ENCODE measurements around the gene SPACA5B.
"Not testable (repeated sequence)": the region's sequence is repeated elsewhere in the genome, so short reads cannot be mapped to it uniquely, and the experiment has no call there.

Gene SPACA5B

DNA sequence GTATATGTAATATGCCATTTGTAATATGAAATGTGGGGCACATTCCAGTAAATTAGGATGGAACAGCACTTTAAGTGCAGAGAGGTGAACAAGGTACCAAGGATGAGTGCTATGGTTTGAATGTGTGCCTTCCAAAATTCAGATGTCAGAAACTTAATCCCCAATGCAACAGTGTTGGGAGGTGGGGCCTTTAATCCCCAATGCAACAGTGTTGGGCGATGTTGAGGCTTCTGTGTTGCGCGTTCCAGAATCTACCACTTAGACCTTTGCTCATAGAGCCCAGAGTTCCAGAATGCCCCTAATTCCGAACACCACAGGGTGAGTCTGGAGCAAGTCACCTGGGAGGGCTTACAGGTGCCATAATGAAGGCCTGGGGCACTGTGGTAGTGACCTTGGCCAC, at the start of gene SPACA5B:
SPACA5B (plus strand) TSS at position 301 of the 400 bp plus-strand sequence; CDS start at position 363, 62 bp downstream.
- DNase-seq (ENCODE audit: low read depth in 3 of 3, low spot score in 1 of 3): not testable (repeated sequence)

DNA sequence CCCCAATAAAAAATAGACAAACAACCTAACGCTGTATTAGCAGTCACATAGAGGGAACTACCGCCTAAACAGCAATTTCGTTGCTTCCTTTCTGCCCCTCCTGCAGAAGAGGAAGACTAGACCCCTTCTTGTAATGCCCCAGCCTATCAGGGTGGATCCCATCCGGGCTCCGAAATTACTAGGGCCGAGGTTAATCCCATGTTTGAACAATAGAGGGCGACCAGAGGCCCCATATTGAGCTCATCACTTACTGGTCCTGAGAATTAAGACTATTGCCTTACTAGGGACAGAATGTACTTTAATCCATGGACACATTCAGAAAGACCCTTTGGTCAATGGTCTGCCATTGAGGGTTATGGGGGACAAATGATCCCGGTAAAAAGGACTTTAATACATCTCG, 47.2 kb upstream of the SPACA5B start:
- DNase-seq (ENCODE audit: low read depth in 3 of 3, low spot score in 1 of 3): peak in 1 of 3 donors; percentile 5

GRCh38 chrX:48083706-48084105, 46.7 kb upstream of the SPACA5B start:
- DNase-seq (ENCODE audit: low read depth in 3 of 3, low spot score in 1 of 3): no peak

DNA sequence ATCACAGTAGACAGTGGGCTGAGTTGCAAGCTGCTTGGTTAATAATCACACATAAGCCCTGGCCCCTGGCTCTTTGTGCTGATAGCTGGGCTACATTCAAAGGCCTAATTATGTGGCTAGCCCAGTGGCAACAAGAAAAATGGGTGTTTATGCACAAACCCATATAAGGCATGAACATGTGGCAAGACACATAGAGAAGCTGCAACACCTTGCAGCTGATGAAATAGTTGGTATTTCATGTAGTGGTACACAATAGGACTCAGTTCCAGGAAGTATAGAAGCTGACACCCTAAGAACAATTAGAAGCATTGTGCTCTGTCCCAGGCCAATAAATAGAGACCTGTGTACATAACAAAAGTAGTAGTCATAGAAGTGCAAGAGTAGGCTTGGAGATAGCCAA, 44.3 kb upstream of the SPACA5B start:
- no peak for DNase-seq (ENCODE audit: low read depth in 3 of 3, low spot score in 1 of 3)

GRCh38 chrX:48090123-48090522, 40.3 kb upstream of the SPACA5B start:
- DNase-seq (ENCODE audit: low read depth in 3 of 3, low spot score in 1 of 3): no peak

GRCh38 chrX:48092558-48092957, 37.9 kb upstream of the SPACA5B start:
- DNase-seq (ENCODE audit: low read depth in 3 of 3, low spot score in 1 of 3): not testable (repeated sequence)

DNA sequence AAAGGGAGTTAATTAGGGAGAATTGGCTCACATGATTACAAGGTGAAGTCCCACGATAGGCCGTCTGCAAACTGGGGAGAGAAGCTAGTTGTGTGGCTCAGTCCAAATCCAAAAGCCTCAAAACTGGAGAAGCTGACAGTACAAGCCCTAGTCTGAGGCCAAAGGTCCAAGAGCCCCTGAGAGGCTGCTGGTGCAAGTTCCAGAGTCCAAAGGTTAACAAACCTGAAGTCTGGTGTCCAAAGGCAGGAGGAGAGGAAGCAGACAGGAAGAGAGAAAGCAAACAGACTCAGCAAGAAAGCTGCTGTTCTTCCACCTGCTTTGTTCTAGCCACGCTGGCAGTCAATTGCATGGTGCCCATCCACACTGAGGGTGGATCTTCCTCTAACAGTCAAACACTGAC, 29.0 kb upstream of the SPACA5B start:
- no peak for DNase-seq (ENCODE audit: low read depth in 3 of 3, low spot score in 1 of 3)

DNA sequence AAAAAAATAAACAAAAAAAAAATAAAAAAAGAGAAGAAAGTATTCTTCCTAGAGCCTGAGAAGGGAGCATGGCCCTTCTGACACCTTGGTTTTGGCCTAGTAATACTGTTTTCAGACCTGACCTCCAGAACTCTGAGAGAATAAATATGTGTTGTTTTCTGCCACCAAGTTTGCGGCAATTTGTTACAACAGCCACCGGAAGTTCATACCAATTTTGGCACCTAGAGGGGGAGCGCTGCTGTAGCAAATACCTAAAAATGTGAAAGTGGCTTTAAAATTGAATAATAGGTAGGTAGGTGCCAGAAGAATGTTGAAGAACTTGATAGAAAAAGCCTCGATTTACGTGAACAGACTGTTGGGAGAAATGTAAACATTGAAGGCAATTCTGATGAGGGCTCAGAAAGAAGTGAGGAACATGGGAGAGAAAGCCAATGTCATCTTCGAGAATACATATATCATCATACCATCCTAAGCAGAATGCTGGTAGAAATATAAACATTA, 27.5 kb upstream of the SPACA5B start:
- DNase-seq (ENCODE audit: low read depth in 3 of 3, low spot score in 1 of 3): no peak

DNA sequence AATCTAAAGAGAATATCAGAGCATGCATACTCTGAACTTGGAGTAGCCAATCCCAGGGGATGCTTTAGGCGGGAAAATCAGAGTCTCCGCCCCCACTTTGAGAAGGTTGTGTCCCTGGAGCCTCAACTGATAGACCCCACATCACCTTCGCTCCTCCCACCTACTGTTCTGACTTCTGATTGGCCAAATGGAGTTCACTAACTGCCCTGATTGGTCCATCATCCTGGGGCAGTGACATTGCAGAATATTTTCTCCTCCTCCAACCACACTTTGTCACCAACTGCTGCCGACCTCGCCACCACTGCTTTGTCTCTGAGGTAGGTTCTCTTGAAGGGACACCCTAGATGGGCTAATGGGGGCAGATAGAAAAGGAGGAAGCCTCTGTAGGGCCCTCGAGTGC, 22.7 kb upstream of the SPACA5B start:
- DNase-seq (ENCODE audit: low read depth in 3 of 3, low spot score in 1 of 3): no peak

DNA sequence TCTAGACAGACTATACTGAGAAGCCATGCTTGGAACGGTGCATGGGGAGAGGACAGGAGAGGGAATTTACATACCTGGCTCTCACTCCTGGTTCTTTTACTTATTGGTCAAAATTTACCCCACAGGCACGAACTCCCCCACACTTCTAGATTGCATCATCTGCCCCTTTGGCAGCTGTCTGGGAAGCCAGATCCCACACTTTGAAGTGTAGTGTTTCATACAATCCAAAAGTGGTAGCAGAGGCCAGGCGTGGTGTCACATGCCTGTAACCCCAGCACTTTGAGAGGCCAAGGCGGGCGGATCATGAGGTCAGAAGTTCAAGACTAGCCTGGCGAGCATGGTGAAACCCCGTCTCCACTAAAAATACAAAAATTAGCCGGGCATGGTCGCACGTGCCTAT, 5.1 kb upstream of the SPACA5B start:
- DNase-seq (ENCODE audit: low read depth in 3 of 3, low spot score in 1 of 3): not testable (repeated sequence)

GRCh38 chrX:48132308-48132844, 1.9 kb downstream of the SPACA5B start:
- not testable (repeated sequence) for DNase-seq (ENCODE audit: low read depth in 3 of 3, low spot score in 1 of 3)

- DNase-seq (ENCODE audit: low read depth in 3 of 3, low spot score in 1 of 3): not testable (repeated sequence)
Measured at GRCh38 chrX:48139076-48139475, 8.7 kb downstream of the SPACA5B start.

DNA sequence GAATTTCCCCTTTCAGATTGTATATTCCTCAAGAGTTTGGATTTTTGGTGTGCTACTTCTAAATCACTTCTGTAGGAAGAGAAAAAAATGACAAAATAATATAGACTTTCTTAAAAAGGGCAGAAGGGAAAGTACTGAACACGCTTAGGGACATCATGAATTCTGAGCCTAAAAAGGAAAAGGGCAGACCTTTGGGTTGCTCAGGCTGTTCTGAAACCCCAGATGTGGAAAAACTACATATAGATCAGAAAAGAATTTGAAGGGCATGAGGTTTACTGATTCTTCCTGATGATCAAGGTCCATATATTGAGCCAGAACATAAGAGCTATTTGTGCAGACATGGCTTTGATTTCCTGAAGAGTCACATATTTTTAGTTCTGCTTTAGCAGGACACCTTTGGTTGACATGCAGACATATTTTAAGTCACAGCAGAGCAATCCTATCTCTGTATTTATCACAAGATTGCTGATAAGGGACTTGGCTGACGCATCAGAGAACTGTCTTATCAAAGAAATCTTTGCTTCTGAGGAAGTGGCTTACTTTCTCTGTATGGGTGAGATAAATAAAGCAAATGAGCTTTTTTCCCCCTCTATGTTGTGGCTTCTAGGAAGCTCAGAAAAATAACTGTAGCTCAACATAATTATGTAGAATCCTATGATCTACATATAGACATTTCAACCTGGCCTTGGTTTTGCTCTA, 11.5 kb downstream of the SPACA5B start:
- DNase-seq (ENCODE audit: low read depth in 3 of 3, low spot score in 1 of 3): not testable (repeated sequence)

DNA sequence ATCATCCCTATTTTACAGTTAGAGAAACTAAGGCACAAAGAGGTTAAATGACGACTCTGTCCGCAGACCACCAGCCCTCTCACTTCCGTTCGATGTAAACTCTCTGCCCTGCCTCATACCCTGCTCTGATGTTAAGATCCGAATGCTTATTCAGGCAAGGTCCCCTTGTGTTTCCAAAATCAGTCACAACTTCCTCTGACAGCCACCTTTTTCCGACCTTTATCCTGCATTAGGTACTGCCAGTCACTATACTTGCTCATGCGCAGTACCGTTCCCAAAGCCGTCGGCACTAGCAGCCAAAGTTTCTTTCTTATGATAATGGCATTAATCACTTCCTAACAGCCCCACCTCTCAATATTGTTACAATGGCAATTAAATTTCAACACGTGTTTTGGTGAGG, 12.3 kb downstream of the SPACA5B start:
- DNase-seq (ENCODE audit: low read depth in 3 of 3, low spot score in 1 of 3): not testable (repeated sequence)

GRCh38 chrX:48153769-48154168, 23.3 kb downstream of the SPACA5B start:
- DNase-seq (ENCODE audit: low read depth in 3 of 3, low spot score in 1 of 3): no peak

DNA sequence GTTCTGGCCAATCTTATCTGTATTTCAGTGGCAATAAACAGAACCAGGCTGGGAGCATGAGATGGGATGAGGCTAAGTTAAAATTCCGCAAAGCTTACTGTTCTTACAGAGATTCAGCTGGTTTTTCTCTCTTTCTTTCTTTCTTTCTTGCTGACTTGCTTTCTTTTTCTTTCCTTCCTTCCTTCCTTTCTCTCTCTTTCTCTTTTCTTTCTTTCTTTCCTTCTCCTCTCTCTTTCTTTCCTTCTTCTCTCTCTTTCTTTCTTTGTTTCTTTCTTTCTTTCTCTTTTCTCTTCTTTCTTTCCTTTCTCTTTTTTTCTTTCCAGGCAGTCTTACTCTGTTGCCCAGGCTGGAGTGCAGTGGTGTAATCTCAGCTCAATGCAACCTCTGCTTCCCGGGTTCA, 24.4 kb downstream of the SPACA5B start:
- DNase-seq (ENCODE audit: low read depth in 3 of 3, low spot score in 1 of 3): no peak

DNA sequence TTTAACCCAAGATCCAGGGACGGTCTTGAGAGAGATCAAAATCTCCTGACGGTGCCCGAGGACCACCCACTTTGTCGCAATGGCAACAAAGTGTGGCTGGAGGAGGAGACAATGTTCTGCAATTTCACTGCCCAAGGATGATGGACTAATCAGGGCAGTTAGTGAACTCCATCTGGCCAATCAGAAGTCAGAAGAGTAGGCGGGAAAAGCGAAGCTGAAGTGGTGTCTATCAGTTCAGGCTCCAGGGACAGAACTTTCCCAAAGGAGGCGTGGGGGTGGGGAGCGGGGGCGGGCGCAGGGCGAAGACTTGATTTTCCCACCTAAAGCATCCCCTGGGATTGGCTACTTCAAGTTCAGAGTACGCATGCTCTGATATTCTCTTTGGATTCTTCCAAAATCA, 25.6 kb downstream of the SPACA5B start:
- DNase-seq (ENCODE audit: low read depth in 3 of 3, low spot score in 1 of 3): no peak

GRCh38 chrX:48165241-48165640, 34.8 kb downstream of the SPACA5B start:
- no peak for DNase-seq (ENCODE audit: low read depth in 3 of 3, low spot score in 1 of 3)

DNA sequence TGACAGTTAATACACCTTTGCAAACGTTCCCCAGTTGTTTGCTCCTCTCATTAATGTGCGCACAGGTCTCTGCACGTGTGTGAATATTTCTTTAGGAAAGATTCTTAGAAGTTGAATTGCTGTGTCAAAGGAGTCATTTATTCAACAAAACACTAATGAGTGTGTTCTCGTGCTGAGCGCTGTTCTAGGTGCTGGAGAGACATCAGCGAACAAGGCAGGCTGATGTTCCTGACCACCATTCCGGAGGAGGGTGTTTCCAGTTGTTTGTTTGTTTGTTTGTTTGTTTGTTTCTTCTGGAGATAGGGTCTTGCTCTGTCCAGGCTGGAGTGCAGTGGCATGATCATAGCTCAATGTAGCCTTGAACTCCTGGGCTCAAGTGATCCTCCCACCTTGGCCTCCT, 35.9 kb downstream of the SPACA5B start:
- DNase-seq (ENCODE audit: low read depth in 3 of 3, low spot score in 1 of 3): not testable (repeated sequence)

DNA sequence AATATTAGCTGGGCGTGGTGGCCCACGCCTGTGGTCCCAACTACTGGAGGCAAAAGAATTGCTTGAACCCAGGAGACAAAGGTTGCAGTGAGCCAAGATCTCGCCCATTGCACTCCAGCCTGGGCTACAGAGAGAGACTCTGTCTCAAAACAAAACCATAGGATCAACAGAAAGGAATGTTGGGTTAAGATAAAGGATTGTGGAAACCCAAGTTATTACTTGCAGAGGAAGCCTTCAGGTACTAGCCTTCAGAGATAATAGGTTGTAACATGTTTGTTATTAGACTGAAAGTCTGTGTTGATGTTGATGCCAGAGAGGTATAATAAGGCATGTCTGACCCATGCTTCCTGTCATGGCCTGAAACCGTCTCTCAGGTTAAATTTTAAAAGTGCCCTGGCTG, 49.3 kb downstream of the SPACA5B start:
- no peak for DNase-seq (ENCODE audit: low read depth in 3 of 3, low spot score in 1 of 3)

- DNase-seq (ENCODE audit: low read depth in 3 of 3, low spot score in 1 of 3): no peak
Measured at GRCh38 chrX:48180811-48181210, 50.4 kb downstream of the SPACA5B start.

DNA sequence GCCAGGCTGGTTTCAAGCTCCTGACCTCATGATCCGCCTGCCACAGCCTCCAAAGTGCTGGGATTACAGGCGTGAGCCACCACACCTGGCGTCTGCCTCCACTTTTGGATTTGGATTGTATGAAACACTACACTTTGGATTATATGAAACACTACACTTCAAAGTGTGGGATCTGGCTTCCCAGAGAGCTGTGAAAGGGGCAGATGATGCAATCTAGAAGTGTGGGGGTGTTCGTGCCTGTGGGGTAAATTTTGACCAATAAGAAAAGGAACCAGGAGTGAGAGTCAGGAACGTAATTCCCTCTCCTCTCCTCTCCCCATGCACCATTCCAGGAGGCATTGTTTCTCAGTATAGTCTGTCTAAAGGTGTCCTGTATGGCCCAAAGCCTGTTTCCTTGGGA, 51.5 kb downstream of the SPACA5B start:
- not testable (repeated sequence) for DNase-seq (ENCODE audit: low read depth in 3 of 3, low spot score in 1 of 3)
